ENCODE data around the gene PDLIM7.

Gene PDLIM7

DNA sequence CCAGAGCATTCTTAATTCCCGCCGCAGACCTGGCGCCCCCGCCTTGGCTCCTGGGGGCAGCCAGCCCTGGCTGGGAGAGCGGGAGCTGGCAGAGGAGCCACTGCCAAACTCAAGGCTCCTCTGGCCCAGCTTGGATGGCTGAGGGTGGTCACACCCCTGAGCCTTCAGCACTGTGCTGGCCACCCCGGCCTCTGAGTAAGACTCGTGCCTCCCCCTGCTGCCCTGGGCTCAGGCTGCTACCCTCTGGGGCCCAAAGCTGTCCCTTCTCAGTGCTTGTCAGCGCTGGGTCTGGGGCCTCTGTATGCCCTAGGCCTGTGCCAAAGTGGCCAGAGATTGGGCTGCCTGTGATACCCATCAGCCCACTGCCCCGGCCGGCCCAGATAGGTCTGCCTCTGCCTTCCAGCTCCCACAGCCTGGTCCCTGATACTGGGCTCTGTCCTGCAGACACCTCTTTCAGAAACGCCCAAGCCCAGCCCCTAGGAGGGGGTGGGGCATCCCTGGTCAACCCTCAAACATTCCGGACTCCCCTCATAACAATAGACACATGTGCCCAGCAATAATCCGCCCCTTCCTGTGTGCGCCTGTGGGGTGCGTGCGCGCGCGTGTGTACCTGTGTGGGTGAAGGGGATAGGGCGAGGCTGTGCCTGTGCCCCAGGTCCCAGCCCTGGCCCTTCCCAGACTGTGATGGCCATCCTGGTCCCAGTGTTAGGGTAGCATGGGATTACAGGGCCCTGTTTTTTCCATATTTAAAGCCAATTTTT lies 55.2 kb downstream of the PDLIM7 start:
- no peak for DNase-seq

DNA sequence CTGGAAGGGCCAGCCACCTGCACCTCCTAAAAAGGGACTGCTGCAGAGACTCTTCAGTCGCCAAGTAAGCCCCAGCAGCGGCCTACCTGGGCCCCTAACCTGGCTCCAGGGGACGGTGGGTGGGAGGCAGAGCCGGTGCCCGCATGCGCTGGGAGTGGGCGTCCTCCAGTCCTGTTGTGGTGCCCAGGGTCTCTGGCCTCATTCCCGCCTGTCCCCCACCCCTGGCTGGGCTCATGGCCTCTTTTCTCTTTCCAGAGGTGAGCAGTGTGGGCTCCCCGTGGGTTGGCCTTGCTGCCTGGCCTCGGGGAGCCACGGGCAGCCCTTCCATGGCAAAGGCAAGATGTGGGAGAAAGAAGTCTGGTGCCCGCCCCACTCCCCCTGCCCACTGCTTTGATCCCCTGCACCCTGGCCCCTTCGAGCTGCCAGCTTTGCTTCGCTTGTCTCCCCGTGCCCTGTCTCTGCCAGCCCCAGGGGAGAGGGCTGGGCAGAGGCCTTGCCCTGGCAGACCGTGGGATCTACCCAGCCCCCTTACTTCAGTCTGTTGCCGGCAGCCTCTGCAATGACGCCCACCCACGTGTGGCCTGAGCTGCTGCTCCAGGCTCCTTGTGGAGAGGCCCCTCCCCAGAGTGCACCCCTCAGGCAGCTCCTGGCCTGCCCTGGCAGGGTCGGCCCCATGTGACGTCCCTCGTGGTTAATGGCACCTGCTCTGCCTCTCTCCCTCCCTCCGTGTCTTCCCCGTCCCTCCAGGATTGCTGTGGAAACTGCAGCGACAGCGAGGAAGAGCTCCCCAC lies 56.2 kb downstream of the PDLIM7 start:
- DNase-seq = no peak

GRCh38 chr5:177440211-177440989 lies 57.0 kb downstream of the PDLIM7 start:
- DNase-seq = no peak

- no peak for DNase-seq
These were observed 57.8 kb downstream of the PDLIM7 start for GRCh38 chr5:177439518-177440053.

DNA sequence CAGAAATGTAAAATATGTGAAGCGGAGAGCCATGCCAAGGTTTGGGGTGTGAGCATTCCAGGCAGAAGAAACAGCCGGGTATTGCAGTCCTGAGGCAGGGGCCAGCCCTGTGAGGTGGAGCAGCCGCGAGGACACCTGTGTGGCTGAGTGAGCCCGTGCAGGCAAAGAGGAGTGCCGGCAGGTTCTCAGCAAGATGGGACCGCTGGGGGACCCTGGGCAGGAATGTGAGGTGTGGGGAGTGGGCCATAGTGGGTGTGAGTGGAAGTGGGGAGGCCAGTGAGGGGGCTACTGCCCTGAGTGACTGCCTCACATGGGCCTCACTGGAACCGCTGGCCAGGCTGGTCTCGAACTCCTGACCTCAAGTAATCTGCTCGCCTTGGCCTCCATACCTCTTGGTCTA lies 58.9 kb downstream of the PDLIM7 start:
- no peak for DNase-seq

DNA sequence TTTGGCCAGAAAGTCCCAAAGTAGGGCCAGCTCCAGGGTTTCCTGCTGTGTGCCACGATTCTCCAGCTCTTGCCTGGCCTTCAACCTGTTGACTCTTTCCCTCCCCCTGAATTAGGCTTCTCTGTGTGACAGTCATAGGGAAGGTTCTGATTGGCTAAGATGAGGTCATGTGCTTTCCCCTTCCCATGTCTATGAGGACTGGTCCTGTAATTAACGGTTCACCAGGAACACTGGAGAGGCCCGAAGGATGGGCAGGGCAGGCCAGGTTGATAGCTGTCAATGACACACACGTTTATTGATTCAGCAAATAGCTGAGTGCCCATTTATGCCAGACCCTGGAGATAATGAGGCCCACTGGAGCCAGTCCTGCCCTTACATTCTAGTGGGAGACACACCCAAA lies 59.8 kb downstream of the PDLIM7 start:
- DNase-seq = no peak

DNA sequence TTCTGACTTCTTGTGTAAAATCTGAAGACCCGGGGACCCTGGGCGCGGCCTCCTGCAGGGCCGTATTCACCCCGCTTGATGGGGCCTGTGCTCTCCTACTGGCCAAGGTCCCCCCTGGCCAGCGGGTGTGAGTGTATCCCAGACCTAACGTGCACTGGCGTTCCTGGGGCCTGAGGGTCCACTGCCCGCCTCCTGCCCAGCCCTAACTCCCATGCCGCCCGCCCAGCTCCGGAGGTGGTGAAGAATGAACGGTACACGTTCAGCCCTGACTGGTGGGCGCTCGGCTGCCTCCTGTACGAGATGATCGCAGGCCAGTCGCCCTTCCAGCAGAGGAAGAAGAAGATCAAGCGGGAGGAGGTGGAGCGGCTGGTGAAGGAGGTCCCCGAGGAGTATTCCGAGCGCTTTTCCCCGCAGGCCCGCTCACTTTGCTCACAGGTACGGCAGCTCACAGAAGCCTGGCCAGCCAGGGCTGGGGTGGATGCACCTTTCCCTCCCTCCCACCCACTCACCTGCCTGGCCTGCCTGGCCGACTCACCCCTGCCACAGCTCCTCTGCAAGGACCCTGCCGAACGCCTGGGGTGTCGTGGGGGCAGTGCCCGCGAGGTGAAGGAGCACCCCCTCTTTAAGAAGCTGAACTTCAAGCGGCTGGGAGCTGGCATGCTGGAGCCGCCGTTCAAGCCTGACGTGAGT lies 61.4 kb downstream of the PDLIM7 start:
- no peak for DNase-seq

DNA sequence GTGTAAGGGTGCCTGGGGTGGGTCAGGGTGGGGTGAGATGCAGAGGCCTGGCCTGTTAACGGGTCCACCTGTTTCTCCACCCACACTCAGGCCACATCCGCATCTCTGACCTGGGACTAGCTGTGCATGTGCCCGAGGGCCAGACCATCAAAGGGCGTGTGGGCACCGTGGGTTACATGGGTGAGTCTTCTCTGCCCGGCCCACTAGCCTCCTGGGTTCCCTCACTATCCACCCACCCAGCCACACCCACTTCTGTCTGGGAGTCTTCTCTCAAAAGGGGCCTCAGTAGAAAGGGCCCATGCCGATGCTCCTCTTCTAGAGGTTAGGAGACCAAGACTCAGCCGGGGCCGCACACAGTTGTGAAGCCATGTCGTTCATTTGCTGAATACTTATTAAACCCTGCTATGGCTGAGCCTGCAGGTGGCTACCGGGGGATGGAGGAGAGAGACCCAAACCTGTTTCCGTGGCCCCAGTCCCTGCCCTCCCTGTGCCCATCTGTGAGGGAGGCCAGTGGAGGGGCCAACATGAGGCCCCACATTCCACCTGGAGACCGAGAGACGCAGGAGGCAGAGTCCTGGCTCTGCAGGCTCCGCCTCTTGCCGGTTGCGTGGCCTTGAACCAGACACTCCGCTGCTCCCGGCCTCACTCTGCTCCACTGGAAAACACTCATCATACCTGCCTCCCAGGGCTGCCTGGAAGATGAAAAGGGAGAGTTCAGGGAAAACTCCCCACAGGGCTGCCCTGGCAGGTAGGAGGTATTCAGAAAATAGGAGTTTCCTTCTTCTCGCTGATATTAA lies 62.3 kb downstream of the PDLIM7 start:
- DNase-seq = no peak

DNA sequence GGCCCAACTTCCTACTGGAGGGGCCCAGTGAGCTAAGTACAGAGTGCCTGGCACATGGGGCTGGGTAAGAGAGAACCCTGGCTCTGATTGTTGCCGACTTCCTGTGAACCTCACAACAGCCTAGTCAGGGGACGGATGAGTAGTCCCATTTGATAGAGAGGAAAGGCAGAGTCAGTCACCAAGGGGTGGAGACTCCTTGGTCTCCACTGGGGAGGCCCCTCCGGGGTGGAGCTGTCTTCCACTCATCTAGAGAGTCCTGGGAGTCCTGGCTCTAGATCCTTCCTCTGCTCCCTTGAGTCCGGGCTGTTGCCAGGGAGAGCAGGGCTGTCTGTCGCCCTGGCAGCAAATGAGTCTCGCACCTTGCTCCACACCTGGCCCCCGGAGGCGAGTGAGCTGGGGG lies 63.0 kb downstream of the PDLIM7 start:
- no peak for DNase-seq

DNA sequence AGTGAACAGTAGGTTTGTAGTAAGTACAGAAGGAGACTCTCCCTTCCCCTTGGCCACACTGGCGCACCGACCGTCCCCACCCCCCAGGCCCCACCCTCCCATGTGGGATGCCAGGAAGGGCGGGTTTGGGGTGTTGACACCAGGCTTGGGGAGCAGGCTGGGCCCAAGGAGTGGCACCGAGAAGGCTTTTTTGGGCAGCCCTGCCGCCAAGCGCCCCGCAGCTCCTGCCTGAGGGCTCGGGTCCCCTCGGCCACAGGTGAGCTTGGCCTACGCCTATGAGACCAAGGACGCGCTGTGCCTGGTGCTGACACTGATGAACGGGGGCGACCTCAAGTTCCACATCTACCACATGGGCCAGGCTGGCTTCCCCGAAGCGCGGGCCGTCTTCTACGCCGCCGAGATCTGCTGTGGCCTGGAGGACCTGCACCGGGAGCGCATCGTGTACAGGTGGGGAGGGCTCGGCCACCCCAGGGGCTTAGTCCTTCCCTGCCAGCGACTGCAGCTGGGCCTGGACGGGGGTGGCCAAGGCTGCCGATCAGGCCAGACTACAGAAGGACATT lies 63.7 kb downstream of the PDLIM7 start:
- DNase-seq = no peak

Measured in NCI-H1694 (cell line).